Osteoblast (primary cell): Measurements from ENCODE around the gene FCAMR. TPM values are rescaled to one million over a fixed set of nuclear protein-coding genes. Genes with fewer than 3 reads are reported as not detected.

Experiments
- DNase-seq: peaks from one replicate; pipeline ENCODE4 v3.0.0; 2011; ENCODE audit warnings: low spot score, mixed read lengths; ENCODE audit not compliant: insufficient read length; ENCODE audit errors: missing footprints
- H2AFZ ChIP-seq: 2 replicates; pipeline ENCODE4 v1.6.0; 2011; ENCODE audit warnings: mild to moderate bottlenecking, low read length
- H3K27ac ChIP-seq: 2 replicates; pipeline ENCODE4 v1.5.1; 2011; ENCODE audit warnings: mild to moderate bottlenecking, low read depth, low read length, moderate library complexity
- H3K27me3 ChIP-seq: 2 replicates; pipeline ENCODE4 v1.6.0; 2012; ENCODE audit warnings: mild to moderate bottlenecking, control low read depth, inconsistent platforms, low read length, moderate library complexity; ENCODE audit not compliant: insufficient read depth
- H3K36me3 ChIP-seq: 2 replicates; pipeline ENCODE4 v1.5.1; 2011; ENCODE audit warnings: mild to moderate bottlenecking, low read length, control low read depth, moderate library complexity; ENCODE audit not compliant: insufficient read depth
- H3K4me1 ChIP-seq: 2 replicates; pipeline ENCODE4 v1.5.1; 2011; ENCODE audit warnings: mild to moderate bottlenecking, low read length, control low read depth, moderate library complexity; ENCODE audit not compliant: insufficient read depth
- H3K4me2 ChIP-seq: 2 replicates; pipeline ENCODE4 v1.6.0; 2011; ENCODE audit warnings: mild to moderate bottlenecking, low read length; ENCODE audit not compliant: insufficient read depth
- H3K4me3 ChIP-seq: fragments of 200-600 bp; sonication (generic); 3 replicates; pipeline ENCODE4 v1.5.1; 2012; ENCODE audit warnings: mild to moderate bottlenecking, low read length, inconsistent platforms; ENCODE audit not compliant: insufficient read depth
- H3K79me2 ChIP-seq: 2 replicates; pipeline ENCODE4 v1.6.0; 2012; ENCODE audit warnings: mild to moderate bottlenecking, low read length, control low read depth, inconsistent platforms; ENCODE audit not compliant: insufficient read depth
- H3K9me3 ChIP-seq: 2 replicates; pipeline ENCODE4 v1.5.1; 2011; ENCODE audit warnings: low read depth, low read length, control low read depth
- H4K20me1 ChIP-seq: 2 replicates; pipeline ENCODE4 v1.6.0; 2012; ENCODE audit warnings: mild to moderate bottlenecking, low read length, control low read depth; ENCODE audit not compliant: insufficient read depth
- total RNA-seq: library from RNA; depleted of rRNA; stranded (reverse); fragments of >200 nt; gene quantifications from 2 replicates; pipeline ENCODE4 v1.2.3, GENCODE V29; 2012
- TF ChIP-seq, protein P1 (sequence below): IDR thresholded peaks from 2 replicates; pipeline ENCODE4 v1.5.1; 2011; ENCODE audit warnings: mild to moderate bottlenecking, low read depth, low read length, moderate library complexity; ENCODE audit errors: extremely low read depth

Gene FCAMR
- total RNA-seq, 1 donor = not detected

- H3K27ac ChIP-seq = no peak overlapping the region
- H3K9me3 ChIP-seq = no peaks in the 10 kb centered on the region
- no peaks in the 10 kb centered on the region for H4K20me1 ChIP-seq
- no peaks in the 10 kb centered on the region for H3K79me2 ChIP-seq
- no peak for DNase-seq
- H3K4me2 ChIP-seq = no peak overlapping the region
- no peak overlapping the region for H2AFZ ChIP-seq
- TF ChIP-seq, protein P1, sequence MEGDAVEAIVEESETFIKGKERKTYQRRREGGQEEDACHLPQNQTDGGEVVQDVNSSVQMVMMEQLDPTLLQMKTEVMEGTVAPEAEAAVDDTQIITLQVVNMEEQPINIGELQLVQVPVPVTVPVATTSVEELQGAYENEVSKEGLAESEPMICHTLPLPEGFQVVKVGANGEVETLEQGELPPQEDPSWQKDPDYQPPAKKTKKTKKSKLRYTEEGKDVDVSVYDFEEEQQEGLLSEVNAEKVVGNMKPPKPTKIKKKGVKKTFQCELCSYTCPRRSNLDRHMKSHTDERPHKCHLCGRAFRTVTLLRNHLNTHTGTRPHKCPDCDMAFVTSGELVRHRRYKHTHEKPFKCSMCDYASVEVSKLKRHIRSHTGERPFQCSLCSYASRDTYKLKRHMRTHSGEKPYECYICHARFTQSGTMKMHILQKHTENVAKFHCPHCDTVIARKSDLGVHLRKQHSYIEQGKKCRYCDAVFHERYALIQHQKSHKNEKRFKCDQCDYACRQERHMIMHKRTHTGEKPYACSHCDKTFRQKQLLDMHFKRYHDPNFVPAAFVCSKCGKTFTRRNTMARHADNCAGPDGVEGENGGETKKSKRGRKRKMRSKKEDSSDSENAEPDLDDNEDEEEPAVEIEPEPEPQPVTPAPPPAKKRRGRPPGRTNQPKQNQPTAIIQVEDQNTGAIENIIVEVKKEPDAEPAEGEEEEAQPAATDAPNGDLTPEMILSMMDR = no peak
- H3K36me3 ChIP-seq = no peaks in the 10 kb centered on the region
- no peaks in the 10 kb centered on the region for H3K4me1 ChIP-seq
- peaks cover 15% of the 10 kb centered on the region for H3K27me3 ChIP-seq
- H3K4me3 ChIP-seq = no peak overlapping the region
Measured at GRCh38 chr1:206953126-206953525, 17.1 kb downstream of the FCAMR start.

DNA sequence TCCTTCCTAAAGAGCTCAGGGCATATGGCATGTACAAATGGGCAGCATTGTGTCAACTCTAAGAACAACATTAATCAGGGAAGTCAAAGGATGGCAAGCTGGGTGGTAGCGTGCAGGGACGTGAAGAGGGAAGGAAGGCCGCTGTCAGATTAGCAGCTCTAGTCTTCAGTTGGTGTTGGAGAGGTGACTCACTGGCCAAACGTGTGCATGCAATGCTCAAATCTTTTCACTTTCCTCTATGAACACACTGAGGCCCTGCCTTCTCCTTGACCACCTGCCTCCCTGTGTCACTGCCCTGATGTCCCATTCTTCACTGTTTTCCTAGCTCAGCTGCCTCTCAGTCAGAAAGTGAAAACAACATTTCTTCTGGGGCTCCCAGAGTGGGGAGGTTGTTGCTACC lies 18.1 kb downstream of the FCAMR start:
- TF ChIP-seq, protein P1 = no peak
- no peak for DNase-seq
- peaks cover 17% of the 10 kb centered on the region for H3K27me3 ChIP-seq

DNA sequence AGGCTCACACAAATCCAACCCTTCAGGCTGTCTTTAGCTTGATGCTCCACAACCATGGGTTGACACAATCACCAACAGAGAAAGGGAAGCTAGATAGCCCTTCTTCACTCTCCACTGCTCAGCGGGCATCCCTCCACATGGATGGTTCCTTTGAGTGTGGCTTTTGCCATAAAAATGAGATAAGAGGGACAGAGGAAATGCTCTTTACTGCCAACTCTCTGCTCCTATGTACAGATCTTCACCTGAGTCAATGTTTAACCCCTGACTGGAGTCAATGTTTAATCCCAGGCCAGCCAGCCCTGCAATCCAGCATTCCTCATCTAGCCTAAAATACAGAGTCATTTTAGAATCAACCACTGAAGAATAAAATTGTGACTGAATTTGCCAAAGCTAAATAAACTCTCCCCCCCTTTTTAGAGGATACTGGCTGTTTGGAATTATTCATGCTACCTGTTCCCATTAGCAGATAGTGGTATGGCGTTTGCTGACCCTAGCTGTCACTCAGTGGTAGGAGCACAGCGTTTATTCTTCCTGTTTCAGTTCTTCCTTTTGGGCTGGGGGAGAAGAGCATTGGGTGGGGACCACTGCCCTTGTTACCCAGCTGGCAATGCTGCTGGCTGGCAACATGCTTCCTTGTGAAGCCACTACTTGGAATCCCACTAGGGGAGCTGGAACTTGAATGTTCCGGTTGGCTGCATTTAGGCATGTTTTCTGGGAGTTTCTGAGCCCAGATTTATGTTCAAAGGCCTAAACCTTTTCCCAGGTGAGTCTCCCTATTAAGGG lies 18.8 kb downstream of the FCAMR start:
- H4K20me1 ChIP-seq = no peaks in the 10 kb centered on the region
- H3K27me3 ChIP-seq = peaks cover 20% of the 10 kb centered on the region
- no peak overlapping the region for H2AFZ ChIP-seq
- no peak overlapping the region for H3K4me2 ChIP-seq
- no peak overlapping the region for H3K27ac ChIP-seq
- no peaks in the 10 kb centered on the region for H3K79me2 ChIP-seq
- no peaks in the 10 kb centered on the region for H3K4me1 ChIP-seq
- DNase-seq = no peak
- no peaks in the 10 kb centered on the region for H3K9me3 ChIP-seq
- no peak overlapping the region for H3K4me3 ChIP-seq
- TF ChIP-seq, protein P1 = no peak
- no peaks in the 10 kb centered on the region for H3K36me3 ChIP-seq

More for the DNA sequence above, 18.1 kb downstream of the FCAMR start:
- Histone ChIP-seq H3K27ac (no peak overlapping the region), H3K4me2 (no peak overlapping the region), H3K79me2 (no peaks in the 10 kb centered on the region), H3K4me3 (no peak overlapping the region), H2AFZ (no peak overlapping the region), H3K36me3 (no peaks in the 10 kb centered on the region), H4K20me1 (no peaks in the 10 kb centered on the region), H3K4me1 (no peaks in the 10 kb centered on the region), H3K9me3 (no peaks in the 10 kb centered on the region)

DNA sequence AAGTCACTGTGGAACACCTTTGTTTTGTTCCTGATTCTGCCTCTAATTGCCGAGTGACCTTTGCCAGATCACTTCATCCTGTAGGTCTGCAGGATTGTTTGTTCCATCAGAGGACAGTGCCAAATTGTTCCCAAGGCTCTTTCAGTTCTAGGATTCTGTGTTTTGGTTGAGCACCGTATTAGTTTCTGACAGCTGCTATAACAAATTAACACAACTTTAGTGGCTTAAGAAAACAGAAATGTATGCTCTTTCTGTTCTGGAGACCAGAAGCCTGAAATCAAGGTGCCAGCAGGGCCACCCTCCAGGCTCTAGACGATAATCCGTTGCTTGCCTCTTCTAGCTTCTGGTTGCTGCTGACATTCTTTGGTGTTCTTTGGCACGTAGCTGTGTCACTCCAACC lies 20.6 kb downstream of the FCAMR start:
- H3K27me3 ChIP-seq = peaks cover 15% of the 10 kb centered on the region
- no peak overlapping the region for H3K27ac ChIP-seq
- H3K36me3 ChIP-seq = no peaks in the 10 kb centered on the region
- H3K4me1 ChIP-seq = no peaks in the 10 kb centered on the region
- no peak overlapping the region for H3K4me2 ChIP-seq
- H4K20me1 ChIP-seq = no peaks in the 10 kb centered on the region
- no peaks in the 10 kb centered on the region for H3K9me3 ChIP-seq
- H2AFZ ChIP-seq = no peak overlapping the region
- DNase-seq = no peak
- TF ChIP-seq, protein P1 = no peak
- H3K4me3 ChIP-seq = no peak overlapping the region
- no peaks in the 10 kb centered on the region for H3K79me2 ChIP-seq
